Measurements from ENCODE around the gene POLD4. TPM values are rescaled to one million over a fixed set of nuclear protein-coding genes. Genes with fewer than 3 reads are reported as not detected.

POLD4 gene
- total RNA-seq, 4 donors from 2014 or later: 29.2 to 127 (median 113) TPM

DNA sequence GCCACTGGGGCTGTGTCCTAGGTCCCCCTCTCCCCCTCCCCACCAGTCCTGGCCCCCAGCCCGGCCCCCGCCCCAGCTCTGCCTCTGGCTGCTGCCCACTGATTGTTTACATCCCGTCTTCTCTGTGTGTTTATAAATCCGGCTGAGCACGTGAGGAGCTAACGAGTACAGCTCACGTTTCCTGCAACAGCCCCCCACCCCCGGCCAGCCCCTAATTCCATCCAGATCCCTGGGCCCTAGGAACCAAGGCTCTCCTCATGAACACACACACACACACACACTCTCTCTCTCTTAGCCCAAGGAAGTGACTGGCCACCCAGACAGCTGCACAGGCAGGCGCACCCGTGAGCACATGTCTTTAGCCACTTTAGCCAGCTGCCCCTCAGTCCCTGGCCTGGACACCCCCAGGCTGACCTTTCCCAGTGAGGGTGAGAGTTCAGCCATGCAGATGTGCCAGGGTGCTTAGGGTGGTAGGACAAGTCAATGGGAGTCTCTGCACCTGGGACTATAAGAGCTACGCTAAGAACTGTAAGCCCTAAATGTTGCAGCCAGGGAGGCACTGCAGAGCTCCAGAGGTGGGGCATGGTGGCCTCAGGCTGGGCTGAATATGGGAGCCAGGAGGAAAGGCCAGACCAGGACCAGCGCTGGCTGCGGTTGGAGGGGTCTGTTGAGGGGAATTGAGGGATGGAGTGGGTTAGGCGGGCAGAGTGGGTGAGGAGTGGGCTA, 17.2 kb upstream of the POLD4 start:
- TF ChIP-seq, protein P1, sequence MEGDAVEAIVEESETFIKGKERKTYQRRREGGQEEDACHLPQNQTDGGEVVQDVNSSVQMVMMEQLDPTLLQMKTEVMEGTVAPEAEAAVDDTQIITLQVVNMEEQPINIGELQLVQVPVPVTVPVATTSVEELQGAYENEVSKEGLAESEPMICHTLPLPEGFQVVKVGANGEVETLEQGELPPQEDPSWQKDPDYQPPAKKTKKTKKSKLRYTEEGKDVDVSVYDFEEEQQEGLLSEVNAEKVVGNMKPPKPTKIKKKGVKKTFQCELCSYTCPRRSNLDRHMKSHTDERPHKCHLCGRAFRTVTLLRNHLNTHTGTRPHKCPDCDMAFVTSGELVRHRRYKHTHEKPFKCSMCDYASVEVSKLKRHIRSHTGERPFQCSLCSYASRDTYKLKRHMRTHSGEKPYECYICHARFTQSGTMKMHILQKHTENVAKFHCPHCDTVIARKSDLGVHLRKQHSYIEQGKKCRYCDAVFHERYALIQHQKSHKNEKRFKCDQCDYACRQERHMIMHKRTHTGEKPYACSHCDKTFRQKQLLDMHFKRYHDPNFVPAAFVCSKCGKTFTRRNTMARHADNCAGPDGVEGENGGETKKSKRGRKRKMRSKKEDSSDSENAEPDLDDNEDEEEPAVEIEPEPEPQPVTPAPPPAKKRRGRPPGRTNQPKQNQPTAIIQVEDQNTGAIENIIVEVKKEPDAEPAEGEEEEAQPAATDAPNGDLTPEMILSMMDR (IDR thresholded peaks at IDR 0.05; ENCODE audit: low read depth): no peak

DNA sequence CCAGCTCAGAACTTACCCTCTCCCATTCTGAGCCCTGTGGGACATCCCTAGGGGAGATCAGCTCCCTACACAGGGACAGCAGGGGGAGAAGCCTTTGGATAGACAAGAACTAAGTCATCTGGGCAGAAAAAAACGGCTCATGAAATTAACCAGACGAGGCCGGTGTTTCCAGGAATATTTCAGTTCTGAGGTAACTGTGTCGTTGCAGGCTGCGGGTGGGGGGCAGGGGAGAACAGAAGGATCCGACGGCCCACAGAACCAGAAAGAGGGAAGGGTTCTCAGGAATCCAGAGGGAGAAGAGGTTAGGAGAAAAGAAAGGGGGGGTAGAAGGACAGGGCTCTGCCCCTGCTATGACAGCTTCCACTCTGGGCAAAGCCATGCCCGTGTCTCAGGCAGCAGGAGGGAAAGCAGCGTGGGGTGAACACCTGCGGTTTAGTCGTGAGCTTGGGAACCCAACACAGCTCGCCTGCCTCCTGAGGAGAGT, 16.5 kb upstream of the POLD4 start:
- TF ChIP-seq, protein P1 (IDR thresholded peaks at IDR 0.05; ENCODE audit: low read depth): no peak

DNA sequence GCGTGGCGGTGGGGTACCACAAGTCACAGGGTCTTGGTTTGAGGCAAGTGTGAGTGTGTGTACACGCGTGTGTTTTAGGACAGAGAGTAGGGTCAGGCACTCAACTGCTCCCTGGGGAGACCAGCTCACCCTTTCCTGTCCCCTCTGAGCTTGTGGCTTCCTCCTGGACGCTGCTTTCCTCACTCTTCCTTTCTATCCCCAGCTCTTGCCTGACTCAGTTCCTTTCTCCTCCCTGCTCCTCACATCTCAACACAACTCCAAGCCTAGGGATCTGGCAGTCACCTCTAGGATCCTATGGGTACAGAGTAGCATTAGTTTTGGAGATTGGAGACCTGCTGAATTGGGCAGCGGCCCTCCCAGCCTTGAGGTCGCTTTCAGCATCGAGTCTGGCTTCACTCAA, 15.9 kb upstream of the POLD4 start:
- TF ChIP-seq, protein P1 (IDR thresholded peaks at IDR 0.05; ENCODE audit: low read depth): no peak

DNA sequence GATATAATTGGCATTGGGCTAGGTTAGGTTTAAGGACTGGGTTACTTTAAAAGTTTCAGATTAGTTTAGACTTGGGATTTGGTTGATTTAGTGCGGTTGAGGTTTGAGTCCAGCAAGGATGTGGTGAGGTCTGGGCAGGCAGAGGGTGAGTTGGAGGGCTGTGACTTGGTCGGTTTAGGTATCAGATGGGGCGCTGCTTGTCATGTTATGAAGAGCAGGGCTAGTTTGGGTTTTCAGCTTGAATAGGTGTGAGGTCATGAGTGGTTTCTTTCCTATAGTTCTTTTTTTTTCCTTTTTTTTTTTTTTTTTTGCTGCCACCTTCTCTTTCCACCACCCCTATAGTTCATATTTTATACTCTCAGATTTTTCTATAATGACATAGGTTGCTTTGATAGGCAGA, 15.3 kb upstream of the POLD4 start:
- TF ChIP-seq, protein P1 (IDR thresholded peaks at IDR 0.05; ENCODE audit: low read depth): no peak

DNA sequence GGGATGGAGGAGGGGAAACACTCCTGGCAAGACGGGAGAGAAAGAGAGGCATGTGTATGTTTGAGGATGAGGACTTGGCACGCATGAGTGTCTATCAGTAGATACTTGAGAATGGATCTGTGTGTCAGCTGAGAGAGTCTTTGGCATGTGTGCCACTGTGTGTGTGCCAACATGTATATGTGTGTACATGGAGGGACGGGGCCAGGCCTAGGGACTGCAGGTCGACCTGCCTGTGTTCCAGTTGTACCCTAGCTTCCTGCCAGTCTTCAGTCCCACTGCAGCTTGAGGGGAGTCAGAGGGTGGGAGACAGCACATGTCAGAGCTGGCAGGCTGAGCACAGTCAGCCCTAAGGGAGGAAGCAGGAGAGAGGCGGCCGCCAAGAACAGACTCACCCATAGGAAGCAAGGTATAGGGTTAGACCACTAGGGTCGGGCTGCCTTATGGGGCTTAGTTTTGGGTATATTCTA, 14.4 kb upstream of the POLD4 start:
- TF ChIP-seq, protein P1 (IDR thresholded peaks at IDR 0.05; ENCODE audit: low read depth): no peak

DNA sequence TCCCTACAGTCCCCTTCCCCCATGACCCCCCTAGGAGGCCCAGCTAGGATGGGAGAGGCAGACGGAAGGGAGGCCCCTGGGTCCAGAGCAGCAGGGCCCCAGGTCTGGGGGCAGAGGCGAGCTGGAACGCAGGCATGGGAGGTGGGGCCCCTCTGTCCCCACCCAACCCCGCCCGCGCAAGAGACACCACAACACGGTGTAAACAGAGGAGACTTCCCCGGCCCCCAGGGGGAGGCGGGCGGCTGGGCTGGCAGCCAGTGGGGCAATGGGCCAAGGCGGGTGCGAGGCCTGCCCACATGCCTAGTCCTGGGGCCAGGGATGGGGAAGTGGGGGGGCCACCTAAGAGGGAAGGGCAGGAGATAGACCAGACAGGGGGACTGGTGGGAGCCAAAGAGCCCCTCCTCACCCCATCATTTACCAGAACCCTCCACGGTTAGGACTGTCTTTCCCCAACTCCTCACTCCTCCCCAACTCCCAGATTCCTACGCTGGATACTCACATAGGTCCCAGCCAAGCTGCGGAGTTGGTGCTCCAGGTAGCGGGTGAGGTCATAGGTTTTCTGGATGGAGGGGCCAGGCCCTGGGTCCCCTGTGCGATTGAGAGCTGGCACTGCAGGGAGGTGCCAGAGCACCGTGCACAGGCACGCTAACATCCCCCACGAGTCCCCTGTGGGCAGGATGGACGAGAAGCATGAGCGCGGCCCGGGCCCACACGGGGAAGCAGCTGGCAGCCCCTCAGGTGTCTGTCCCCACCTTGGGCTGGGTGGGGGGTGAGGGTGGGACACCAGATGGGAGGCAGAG, 13.8 kb upstream of the POLD4 start:
- TF ChIP-seq, protein P1 (IDR thresholded peaks at IDR 0.05; ENCODE audit: low read depth): no peak

DNA sequence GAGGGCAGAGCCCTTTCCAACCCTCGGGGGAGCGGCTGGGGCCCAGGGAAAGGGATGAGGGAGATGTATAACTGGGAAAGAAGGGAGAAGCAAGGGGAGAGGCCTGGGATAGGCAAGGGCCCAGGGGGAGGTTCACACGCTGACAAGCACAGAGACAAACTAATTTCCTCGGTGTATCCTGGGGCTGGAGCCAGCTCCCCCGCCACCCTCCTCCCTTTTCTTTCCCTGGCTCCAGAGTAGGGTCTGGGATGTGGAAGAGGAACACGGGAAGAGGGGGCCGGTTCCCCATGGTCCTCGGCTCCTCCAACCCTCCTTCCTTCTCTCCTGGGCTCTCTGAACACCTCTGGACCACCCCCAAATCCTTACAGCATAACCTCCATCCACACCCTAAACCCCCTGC, 13.2 kb upstream of the POLD4 start:
- TF ChIP-seq, protein P1 (IDR thresholded peaks at IDR 0.05; ENCODE audit: low read depth): no peak

Data from subcutaneous adipose tissue (tissue), 4 donors.